Suppressor macrophage (primary cell): ENCODE data around the gene DDX31.

ENCODE experiments used
- DNase-seq, 4 experiments: peaks; one replicate each; pipeline ENCODE4 v3.0.0-alpha.2; 2020 to 2022

The DDX31 gene

DNA sequence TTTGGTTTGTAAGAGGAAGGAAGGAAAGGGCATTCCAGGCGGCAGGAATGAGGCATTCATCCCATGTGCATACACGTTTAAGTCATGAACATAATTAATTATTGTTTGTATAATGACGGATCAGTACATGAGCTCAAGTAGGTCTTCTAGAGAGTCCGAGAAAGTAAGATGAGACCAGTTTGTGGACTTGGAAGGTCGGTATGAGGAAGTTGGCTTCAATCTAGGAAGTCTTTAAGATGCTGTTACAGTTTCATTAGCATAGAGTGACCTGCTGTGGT, 2.6 kb upstream of the DDX31 start:
- peak in 2 of 4 experiments; percentile 28 to 33 for DNase-seq

DNA sequence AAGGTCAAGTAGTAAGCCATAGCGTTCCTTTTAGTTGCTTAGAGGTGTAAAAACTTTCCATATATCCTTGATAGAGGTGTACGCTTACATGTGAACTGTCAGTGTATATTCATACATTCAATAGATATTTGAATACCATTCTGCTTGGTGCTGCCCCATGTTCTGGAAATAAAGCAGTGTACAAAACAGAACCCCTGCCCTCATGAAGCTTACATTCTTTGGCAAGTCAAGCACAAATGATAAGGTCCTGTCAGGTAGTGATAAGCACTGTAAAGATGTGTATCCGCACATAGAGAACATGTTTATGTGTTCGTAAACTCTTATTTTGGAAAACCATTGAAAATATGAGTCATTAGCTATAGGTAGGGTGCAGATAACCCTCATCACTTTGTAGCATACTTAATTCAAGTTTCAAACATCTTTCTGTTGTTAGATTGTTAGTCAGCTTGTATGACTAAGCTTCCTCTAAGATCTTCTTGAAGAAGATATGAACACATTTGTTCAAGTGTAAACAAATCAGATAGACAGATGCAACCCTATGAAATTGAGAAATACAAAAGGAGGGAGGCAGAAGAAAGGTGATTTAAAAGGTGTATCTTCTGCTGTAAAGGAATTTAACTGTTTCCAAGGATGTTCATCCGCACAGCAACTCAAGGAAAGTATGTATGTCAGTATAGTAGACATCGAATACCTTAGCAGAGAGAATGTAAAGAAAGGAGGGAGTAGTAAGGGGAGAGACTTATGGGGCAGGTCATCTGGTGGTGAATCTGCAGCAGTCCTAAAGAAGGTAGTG, 2.0 kb upstream of the DDX31 start:
- DNase-seq, result peak in 2 of 4 experiments; percentile 4 to 12

DNA sequence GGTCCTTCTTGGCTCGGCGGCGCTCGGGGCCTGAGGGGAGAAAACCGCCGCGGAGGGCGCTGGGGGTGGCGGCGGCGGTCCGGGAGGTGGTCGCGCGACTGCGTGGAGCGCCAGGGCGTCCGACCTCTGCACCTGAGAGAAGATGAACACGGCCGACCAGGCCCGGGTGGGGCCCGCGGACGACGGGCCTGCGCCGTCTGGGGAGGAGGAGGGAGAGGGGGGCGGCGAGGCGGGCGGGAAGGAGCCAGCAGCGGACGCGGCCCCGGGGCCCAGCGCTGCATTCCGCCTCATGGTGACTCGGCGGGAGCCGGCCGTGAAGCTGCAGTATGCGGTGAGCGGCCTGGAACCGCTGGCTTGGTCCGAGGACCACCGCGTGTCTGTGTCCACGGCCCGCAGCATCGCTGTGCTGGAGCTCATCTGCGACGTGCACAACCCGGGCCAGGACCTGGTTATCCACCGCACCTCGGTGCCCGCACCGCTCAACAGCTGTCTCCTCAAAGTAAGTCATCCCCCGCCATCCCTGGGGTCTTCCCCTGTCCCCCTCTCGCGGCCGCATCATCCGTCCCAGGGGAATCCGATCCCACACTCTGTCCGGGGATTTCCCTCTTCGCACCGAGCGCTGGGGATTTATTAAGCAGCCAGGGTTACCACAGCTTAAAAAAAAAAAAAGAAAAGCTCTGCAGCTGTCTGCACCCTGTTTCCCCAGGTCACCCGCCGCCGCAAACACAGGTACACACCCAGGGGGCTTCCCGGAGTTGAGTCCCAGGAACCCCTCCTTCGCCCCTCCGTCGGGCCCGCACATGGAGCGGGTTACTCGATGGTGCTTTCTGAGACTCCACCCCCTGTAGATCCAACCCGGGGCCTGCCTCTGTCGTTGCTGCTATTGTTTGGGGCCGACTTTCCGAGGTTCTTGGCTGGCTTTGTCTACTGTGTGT, 941 bp upstream of the DDX31 start, which contains the start of gene GTF3C4:
Gene GTF3C4 (plus strand): TSS at position 8 of the 935 bp plus-strand sequence. CDS start 135 bp downstream, at position 143.
- DNase-seq, result peak in 3 of 4 experiments; percentile 6 to 10 (median 9)

DNA sequence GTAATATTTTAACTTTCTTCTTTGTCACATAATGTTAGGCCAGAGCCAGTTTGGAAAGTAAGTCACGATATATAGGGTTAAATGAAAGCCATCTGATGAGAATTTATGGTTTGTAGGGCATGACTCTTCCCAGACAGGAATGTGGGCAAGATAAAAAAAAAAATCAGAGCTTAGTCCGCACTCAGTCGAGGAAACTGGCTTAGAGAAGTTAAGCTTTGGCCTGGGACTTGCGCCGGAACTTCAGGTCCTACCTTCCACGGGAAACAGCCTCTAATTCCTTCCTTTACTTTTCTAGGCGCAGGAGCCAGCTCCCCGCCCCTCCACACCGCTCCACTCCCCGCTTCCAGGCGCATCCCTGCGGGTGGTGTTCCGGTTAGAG, 475 bp downstream of the DDX31 start:
- DNase-seq, result peak in 1 of 4 experiments; percentile 69

DNA sequence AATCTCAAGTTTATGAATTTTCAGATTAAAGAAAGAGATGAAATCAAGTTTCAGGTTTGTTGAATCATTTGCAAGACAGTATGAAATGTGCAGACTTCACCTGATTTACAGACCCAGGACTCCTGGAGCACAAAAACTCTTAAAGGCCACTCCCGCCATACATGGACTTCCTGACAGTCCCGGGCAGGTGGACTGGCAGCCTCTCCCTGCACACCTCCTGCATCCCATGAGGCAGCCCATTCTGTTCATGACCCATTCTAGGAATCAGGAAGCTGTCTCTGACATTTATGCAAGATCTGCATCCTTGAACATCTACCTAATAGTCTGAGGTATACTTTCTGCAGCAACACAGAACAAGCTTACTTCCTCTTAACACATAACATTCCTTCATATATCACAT, 5.9 kb downstream of the DDX31 start:
- no peak for DNase-seq

DNA sequence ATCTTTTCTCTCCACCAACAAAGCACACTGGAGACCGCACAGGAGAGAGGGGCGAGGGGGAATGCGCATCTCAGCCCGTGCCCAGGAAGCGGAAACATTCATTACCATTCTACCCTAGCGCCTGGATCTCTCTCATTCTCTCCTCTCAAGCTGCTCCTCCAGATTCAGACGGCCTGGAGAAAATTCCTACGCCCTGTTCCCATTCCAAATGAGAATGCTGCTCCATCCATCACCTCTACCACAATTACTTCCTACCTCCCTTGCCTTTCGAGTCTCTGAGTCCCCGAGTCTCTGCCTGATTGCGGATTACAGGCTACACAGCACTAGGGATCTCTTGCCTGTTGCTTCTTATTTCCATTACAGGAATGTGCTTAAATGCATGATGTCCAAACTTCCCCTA, 6.7 kb downstream of the DDX31 start:
- DNase-seq, result no peak

DNA sequence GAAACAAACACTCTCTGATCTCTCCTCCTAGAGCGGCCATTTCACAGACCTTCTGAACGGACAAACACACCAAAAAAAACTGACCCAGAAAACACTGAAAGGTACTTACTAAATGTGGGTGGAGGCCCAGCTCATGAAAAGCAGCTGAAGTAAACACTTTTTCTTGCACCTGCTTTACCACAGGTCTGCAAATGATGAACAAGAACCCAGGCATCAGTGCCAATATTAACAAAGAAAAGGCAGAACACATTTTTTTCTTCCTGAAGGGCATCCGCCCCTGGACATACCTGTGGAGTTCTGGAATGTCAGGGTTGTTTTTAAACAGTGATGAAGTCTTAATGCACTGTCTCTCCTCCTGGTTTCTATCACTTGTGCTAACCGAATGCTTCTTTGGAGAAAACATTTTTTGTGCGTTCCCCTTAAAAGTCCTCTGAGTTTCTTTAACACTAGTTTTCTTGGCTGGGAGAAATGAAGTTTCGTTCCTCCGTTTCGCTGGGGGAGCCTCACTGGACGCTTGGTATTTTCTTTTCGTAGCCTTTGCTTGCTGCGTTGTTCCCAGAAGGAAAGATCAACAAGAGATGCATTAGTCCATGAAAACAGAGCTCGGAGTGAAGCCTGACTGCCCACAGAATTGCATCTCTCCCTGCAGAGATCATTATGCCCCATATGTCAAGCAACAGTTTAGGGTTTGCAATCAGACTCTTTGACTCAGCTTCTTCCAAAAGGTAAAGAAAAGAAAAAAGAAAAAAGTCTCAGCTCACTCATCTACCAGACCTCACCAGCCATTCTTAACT, 7.4 kb downstream of the DDX31 start:
- no peak for DNase-seq

DNA sequence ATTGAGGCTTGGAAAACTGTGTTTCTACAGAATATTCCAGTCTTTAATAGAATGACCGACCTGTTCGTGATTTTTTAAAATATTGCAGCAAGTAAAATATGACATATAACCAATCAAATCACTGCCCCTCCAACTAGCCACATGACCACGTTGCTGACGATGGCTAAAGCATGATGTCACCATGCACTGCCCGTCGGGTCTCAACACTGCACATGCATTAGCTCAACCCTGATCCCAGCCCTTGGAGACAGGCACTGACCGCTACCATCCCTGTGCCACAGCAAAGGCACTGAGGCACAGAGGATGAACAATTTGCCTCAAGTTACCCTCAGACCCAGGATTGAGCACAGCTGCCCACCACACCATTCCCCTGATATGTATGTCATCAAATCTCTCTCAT, 13.5 kb downstream of the DDX31 start:
- DNase-seq, result no peak

DNA sequence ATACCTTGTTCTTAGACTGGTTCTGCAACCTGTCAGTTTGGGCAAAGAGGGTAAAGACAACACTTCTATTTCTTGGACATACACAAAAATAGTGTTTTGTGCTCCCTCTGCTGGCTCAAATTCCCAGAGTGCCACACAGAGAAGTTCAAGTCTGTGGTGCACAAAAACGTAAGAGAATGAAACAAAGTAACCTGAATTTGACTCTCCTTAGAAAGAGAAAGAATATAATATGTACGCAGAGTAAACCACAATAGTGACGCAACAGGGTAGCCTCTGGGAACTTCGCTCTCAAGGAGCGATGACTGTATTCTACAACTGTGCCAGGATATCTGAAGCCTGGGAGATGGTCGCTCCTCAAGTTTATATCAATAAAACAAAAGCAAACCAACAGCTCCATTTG, 18.5 kb downstream of the DDX31 start:
- peak; percentile 21 to 33 (median 30) for DNase-seq

DNA sequence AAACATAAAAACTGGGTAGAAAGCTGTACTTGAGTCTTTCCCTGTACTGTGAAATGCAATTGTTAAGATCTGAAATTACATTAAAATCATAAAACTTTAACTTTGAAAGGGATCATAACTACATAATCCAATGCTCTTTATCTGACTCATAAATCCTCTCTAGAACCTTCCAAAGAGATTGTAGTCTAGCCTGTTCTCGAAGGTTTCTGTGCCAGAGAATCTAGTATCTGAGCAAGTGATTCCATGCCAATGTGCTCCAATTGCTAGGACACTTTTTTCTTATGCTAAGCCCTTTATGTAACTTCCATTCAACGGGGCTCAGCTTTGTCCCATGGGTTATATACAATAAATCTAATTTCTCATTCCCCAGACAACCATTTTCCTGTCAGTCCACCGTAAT, 21.1 kb downstream of the DDX31 start:
- DNase-seq, result no peak

DNA sequence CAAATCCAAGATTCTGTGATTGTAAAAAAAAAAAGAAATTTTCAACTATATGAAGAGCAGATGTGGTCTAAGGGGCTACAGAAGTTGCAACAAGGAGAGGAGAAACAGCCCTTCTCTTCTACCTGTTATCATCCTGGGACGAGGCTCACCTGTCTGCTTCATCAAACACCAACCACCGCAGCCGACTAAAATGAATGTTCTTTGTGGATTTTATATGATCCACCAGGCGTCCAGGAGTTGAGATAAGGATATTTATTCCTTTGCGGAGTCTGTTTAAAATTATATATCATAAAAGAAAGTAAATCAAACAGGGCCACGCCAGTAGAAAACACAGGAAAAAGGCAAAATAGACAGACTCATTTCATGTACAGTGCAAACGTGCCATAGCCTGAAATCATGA, 21.5 kb downstream of the DDX31 start:
- DNase-seq, result no peak

DNA sequence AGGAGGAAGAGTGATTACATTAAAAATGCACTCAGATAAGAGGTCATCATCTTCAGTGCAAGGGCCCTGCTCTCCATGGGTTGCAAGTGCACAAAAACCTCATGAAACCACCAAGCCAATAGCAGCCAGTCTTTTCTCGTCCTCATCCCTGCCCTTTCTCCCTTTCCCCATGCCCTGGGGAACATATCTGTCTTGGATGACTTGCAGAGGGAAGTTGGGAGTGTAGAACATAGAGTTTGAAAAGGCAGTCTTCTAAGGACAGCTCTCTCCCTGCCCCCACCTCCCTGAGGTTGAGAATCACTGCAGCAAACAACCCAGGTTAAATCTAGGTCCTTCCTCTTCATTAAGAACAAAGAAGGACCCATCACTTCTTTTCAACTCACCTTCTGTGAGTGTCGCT, 22.0 kb downstream of the DDX31 start:
- no peak for DNase-seq

DNA sequence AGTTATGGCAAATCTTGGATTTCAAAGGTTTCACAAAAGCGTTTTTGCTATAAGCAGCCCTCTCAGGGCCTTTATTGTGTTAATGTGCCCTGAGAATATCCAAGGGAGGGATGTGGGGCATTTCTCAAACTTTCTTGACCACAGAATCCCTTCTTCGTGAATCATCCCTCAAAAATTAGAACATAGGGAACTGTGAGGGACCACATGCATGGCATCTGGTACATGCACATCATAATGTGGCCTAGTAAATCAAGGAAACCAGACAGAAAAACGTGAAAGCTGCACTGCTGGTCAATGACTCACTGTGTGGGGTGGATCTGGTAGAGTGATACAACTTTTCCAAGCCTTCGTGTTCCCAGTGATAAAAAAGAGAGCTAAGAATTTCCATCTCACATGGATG, 22.4 kb downstream of the DDX31 start:
- DNase-seq, result no peak

DNA sequence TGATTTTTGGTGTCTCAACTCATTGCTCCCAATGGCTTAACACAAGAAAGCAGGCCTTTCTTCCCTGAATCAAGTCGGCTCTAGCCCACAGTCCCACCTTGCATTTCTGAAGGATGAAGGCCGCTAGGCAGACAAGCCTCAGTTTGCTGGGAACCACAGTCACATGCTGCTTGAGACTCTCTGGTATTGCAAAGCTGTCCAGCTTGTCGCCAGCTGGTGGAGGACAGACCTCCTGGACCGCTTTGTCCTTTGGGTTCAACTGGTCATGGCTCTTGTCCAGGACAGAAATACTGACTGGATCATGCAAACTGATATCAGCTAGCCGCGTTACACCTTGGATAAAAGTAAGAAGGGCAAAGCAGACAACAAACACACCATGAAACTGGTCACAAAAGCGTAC, 23.1 kb downstream of the DDX31 start:
- DNase-seq, result no peak

DNA sequence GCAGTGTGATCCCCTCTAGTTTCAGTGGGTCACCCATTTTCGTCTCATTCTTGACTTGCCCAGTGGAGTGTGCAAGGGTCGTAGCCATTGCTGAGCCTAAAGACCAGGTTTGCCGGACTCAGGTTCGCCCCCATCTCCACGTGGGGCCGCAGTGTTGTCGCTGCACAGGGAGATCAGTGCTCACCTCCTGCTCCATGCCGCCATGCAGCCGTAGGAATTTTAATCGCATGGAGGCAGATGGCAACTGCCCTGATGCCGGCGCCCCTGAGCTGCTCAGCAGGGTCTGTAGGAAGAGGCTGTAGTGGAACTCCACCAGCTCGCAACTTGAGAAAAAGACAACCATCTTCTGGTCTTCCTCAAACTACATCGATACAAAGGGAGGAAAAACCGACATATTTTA, 24.1 kb downstream of the DDX31 start:
- DNase-seq, result no peak

DNA sequence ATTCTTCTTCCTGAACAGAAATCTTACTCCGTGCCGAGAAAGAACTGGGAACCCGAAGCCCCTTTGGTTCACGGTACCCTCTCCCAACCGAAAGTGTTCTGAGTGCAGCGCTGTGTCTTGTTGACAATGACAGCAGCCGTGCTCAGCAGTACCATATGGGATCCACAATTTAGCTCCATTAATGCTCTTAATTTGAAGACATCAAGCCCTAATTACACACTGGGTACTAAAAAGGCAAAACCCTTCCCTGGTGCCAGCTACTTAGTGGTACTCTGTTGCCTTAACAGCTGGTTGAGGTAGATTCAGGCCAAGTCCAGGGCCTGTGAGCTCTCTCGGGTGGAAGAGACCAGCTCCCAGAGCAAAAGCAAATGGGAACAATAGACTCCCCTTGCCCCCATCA, 24.5 kb downstream of the DDX31 start:
- no peak for DNase-seq

DNA sequence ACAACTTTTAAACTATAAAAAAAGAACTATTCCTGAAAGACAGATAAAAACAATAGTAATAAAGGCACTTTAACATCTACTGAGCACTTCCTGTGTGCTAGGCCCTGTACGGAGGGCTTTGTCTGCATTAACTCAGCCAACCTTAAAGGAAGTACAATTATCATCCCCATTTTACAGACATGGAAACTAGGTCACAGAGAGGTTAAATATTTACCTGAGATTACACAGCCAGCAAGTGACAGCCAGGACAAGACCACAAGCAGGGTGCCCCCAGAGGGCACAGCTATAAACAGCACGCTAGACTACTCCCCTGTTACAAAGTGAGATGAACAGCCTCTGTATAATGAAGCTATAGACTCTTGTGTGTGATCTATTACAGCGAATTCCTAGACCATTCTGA, 25.5 kb downstream of the DDX31 start:
- DNase-seq, result no peak

DNA sequence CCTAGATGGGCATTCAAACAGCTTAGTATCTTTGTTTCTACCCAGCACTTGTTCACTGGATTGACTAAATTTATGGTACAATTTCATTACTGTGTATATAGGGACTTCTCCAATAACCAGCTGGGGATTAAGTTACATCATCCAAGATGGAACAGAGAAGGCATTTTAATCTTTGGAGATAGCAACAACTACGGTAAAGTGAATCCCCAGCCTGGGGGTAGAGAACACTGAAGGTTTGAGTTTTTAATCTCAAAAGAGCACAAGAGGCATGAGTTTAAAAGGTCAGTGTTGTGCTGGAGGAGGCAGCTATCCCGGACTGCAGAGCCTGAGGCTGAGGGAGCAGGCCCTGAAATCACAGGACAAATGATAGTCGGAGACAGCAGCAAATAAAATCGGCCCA, 28.6 kb downstream of the DDX31 start:
- no peak for DNase-seq

DNA sequence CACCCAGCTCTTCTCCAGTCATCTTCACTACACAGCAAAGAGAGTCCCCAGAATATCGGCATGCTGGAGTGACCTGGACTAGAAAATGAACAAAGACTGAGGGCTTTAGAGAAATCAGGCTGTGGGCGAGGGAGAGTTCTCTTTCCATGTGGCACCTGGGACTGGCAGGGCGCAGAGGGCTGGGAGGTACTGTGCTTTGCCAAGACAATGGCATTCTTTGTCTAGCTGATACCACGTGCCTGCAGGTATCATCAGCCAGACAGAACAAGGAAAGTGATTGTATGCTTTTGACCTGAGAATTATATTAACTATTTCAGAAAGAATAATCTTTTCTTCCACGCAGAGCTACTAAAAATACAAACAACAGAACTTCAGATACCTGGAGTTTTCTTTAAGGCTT, 30.5 kb downstream of the DDX31 start:
- DNase-seq, result no peak

DNA sequence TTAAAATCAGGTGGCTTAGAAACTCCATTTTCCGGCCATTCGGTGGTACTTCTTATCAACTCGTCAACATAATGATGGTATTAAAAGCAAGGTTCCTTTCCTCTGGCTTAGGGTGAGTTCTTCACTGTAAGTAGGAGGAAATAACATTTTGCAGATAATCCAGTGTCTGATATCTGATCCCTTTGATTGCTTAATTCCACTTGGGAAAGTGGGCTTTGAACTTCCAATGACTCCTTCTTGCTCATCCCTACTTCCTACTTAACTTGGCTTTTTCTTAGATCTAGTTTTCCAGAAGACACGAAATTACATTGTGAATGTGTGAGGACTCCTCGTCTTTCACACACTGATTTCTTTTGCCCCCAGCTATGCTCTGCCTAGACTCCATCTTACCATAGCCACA, 31.5 kb downstream of the DDX31 start:
- no peak for DNase-seq

DNA sequence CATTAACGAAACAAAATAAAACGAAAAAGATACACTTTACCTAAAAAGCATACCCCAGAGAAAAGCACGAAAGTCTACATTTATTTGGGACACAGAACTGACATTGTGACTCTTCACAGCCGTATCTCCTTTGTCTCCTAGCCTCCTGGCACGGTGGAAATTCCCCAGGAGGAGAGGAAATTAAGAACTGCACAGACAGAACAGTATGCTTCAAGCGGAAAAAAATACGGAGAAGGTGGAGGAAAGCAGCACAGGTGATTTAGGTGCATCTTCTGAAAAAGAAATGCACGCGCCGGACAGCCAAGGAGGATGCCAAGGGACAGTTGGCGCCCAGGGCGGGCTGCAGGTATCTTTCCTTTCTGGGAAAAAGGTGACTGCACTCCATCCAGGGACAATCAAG, 32.0 kb downstream of the DDX31 start:
- no peak for DNase-seq

DNA sequence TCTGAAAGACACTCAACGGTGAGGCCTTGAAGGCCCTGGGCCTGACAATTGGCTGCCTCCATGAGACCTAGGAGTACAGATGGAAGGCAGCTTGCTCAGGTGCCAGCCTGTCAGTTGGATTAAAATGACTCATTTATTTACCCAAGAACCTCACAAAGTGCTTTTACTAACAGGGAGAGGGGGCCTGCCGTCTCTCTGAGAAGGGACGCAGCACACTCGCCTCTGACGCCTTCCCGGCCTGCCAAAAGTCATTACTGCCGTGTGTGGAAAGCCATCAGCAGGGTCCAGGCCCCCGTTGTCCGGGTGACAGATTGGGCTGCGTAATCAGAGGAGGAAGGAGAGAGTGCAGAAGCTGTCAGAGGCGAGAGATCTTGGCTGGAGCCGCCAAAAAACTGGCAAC, 32.4 kb downstream of the DDX31 start:
- DNase-seq, result no peak

DNA sequence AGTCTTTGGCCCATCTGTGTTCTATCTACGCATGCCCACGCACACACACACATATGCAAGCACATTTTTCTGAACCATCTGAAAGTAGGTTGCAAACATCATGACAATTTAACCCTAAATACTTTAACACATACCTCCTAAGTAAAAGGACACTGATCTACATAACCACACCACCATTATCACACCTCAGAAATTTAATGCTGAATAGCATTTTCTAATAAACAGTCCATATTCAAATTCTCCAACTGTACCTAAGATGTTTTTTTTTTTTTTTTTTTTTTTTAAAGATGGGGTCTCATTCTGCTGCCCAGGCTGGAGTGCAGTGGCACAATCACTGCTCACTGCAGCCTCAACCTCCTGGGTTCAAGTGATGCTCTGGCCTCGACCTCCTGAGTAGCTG, 35.5 kb downstream of the DDX31 start:
- DNase-seq, result no peak
